ENCODE measurements around the gene TSSK1B. TPM values are rescaled to one million over a fixed set of nuclear protein-coding genes. Genes with fewer than 3 reads are reported as not detected.

The TSSK1B gene
- total RNA-seq, 1 donor from 2014 or later, result 0.78 TPM

- no peak for TF ChIP-seq CTCF (IDR thresholded peaks at IDR 0.05; ENCODE audit: unreplicated experiment)
- H3K36me3 Mint-ChIP-seq, result no peaks in the 10 kb centered on the region
- no peak overlapping the region for H3K4me3 Mint-ChIP-seq
- H3K4me1 Mint-ChIP-seq, result peaks cover 20% of the 10 kb centered on the region
- H3K27ac Mint-ChIP-seq, result no peak overlapping the region
- H3K27me3 Mint-ChIP-seq (ENCODE audit: low read depth), result no peaks in the 10 kb centered on the region
- no peaks in the 10 kb centered on the region for H3K9me3 Mint-ChIP-seq
- DNase-seq (ENCODE audit: low spot score in 2 of 2, unreplicated experiment in 2 of 2), result no peak
Measured at GRCh38 chr5:113382731-113383130, 52.1 kb downstream of the TSSK1B start.

Other genes starting within 250 kb of the TSSK1B start
- gene MCC, start 53.5 kb upstream of the TSSK1B start, total RNA-seq, result 32.4 to 33.9 TPM (median 33.2 TPM) in 3 replicates
- 34.0 to 38.2 TPM (median 37.0 TPM) in 3 replicates for gene YTHDC2, start 78.7 kb upstream of the TSSK1B start, total RNA-seq